Lung (tissue), 12 donors: ENCODE results near the gene UIMC1. TPM values are rescaled to one million over a fixed set of nuclear protein-coding genes. Genes with fewer than 3 reads are reported as not detected.

Source experiments
- ATAC-seq: fragments of 200-7000 bp; cut with Tn5 transposase; one replicate; pipeline ENCODE4 v1.9.1; 2020; ENCODE audit warnings: moderate number of reproducible peaks; ENCODE audit not compliant: insufficient read depth, low FRiP score
- DNase-seq, 3 donors: peaks; one replicate each; pipeline ENCODE4 v3.0.0-alpha.2; 2013 to 2017
- H3K27ac ChIP-seq, 2 donors: one replicate each; pipeline ENCODE4 v1.5.1; 2013; ENCODE audit warnings: mild to moderate bottlenecking in 2 of 2, moderate library complexity in 2 of 2, control low read depth in 1 of 2, inconsistent platforms in 1 of 2, low read depth in 1 of 2, low read length in 1 of 2
- H3K27me3 ChIP-seq, 3 donors: one replicate each; pipeline ENCODE4 v1.5.1; 2013; ENCODE audit warnings: low read length in 2 of 3; ENCODE audit not compliant: control insufficient read depth in 3 of 3, insufficient read depth in 3 of 3
- H3K36me3 ChIP-seq, 4 donors: one replicate each; pipeline ENCODE4 v1.5.1; 2013; ENCODE audit warnings: low read length in 4 of 4, mild to moderate bottlenecking in 1 of 4, moderate library complexity in 1 of 4; ENCODE audit not compliant: control insufficient read depth in 4 of 4, insufficient read depth in 4 of 4
- H3K4me1 ChIP-seq, 5 donors: one replicate each; pipeline ENCODE4 v1.5.1; 2013; ENCODE audit warnings: low read length in 5 of 5, mild to moderate bottlenecking in 2 of 5, moderate library complexity in 1 of 5; ENCODE audit not compliant: control insufficient read depth in 5 of 5, insufficient read depth in 5 of 5
- H3K4me3 ChIP-seq: one replicate; pipeline ENCODE4 v1.5.1; 2013; ENCODE audit warnings: mild to moderate bottlenecking, control low read depth, moderate library complexity
- H3K9ac ChIP-seq, 2 donors: one replicate each; pipeline ENCODE4 v1.5.1; 2013; ENCODE audit warnings: low read length in 2 of 2, control low read depth in 1 of 2; ENCODE audit not compliant: insufficient read depth in 1 of 2
- H3K9me3 ChIP-seq, 4 donors: one replicate each; pipeline ENCODE4 v1.5.1; 2013; ENCODE audit warnings: low read length in 3 of 4, mild to moderate bottlenecking in 1 of 4, moderate library complexity in 1 of 4; ENCODE audit not compliant: control insufficient read depth in 4 of 4, insufficient read depth in 3 of 4
- CTCF ChIP-seq: IDR thresholded peaks from 2 replicates; pipeline ENCODE4 v1.5.1; 2012; ENCODE audit warnings: mild to moderate bottlenecking; ENCODE audit errors: control extremely low read depth, extremely low read depth
- WGBS, 2 donors: extraction: QIAGEN DNeasy Blood & Tissue Kit; methylation state at CpG; one replicate each; pipeline ENCODE4 v1.1.7; 2013; 5-methylcytosine and 5-hydroxymethylcytosine counted together
- polyA plus RNA-seq, 2 donors: library from polyadenylated mRNA; stranded (reverse); fragments of 200-250 nt; gene quantifications; one replicate each; pipeline ENCODE4 v1.2.1, GENCODE V29; 2013
- total RNA-seq, 2 donors: library from RNA; depleted of rRNA in 1 of 2; stranded (reverse); fragments of >200 nt in 1 of 2; gene quantifications; one replicate each; pipeline ENCODE4 v1.2.1, GENCODE V29; 2014 to 2021
- donor health status: control.
- donor health status: control.
- donor health status: Bipolar disorder and iron deficiency.
- donor health status: healthy.
- donor health status: DM: yes; HTN: yes; CAD: no.

The UIMC1 gene
- total and polyA plus RNA-seq, 4 donors, result 21.6 to 50.8 (median 27.9) TPM

DNA sequence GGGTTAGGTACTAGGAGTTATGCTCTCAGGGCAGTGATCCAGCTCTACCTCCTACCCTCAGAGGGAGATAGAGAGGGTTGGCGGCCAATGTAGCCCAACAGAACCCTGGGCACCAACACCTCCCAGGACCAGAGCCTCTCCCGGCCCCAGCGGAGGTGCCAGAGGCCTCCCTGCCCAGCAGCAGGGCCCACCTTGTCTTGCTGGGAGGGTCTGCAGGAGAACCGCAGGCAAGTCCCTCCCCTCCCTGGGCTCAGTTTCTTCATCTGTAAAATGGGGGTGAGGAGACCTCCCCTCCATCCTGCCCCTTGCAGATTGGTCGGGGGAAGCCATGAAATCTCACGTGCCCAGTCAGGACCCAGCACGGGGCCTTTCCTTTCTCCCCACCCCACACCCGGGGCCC, 141.8 kb downstream of the UIMC1 start:
- 84 to 86% methylated on average over 8 of the region's 8 CpGs for WGBS, 2 donors
- H3K4me1 ChIP-seq, result peaks cover 0 to 5% (median 0%) of the 10 kb centered on the region in 5 donors
- H3K27me3 ChIP-seq, result peaks cover 13 to 27% (median 13%) of the 10 kb centered on the region in 3 donors
- no peaks in the 10 kb centered on the region for H3K36me3 ChIP-seq
- ATAC-seq, result no peak
- H3K27ac ChIP-seq, result no peak overlapping the region
- DNase-seq, result no peak
- peaks cover 0 to 9% (median 0%) of the 10 kb centered on the region in 4 donors for H3K9me3 ChIP-seq
- H3K4me3 ChIP-seq, result no peak overlapping the region
- no peak overlapping the region for H3K9ac ChIP-seq
- TF ChIP-seq CTCF, result no peak

GRCh38 chr5:176863765-176864098, 142.8 kb downstream of the UIMC1 start:
- H3K27ac ChIP-seq, result no peak overlapping the region
- peaks cover 0 to 5% (median 0%) of the 10 kb centered on the region in 5 donors for H3K4me1 ChIP-seq
- H3K4me3 ChIP-seq, result no peak overlapping the region
- no peak overlapping the region for H3K9ac ChIP-seq
- ATAC-seq, result no peak
- no peak for TF ChIP-seq CTCF
- DNase-seq, result no peak
- 29 to 38% methylated on average over 5 of the region's 5 CpGs for WGBS, 2 donors
- H3K27me3 ChIP-seq, result peaks cover 13 to 28% (median 13%) of the 10 kb centered on the region in 3 donors
- H3K36me3 ChIP-seq, result no peaks in the 10 kb centered on the region
- peaks cover 0 to 8% (median 0%) of the 10 kb centered on the region in 4 donors for H3K9me3 ChIP-seq

GRCh38 chr5:176863041-176863764, 143.4 kb downstream of the UIMC1 start:
- Histone ChIP-seq H3K9me3 (peaks cover 0 to 7% (median 0%) of the 10 kb centered on the region in 4 donors), H3K27me3 (peaks cover 13 to 32% (median 13%) of the 10 kb centered on the region in 3 donors), H3K27ac (no peak overlapping the region), H3K36me3 (no peaks in the 10 kb centered on the region), H3K4me1 (peaks cover 0 to 5% (median 0%) of the 10 kb centered on the region in 5 donors), H3K4me3 (no peak overlapping the region), H3K9ac (no peak overlapping the region)
- ATAC-seq (no peak), DNase-seq (no peak)
- 11 to 21% methylated on average over 15 of the region's 15 CpGs for WGBS, 2 donors
- no peak for TF ChIP-seq CTCF
